ENCODE data around the gene BPGM. TPM values are rescaled to one million over a fixed set of nuclear protein-coding genes. Genes with fewer than 3 reads are reported as not detected.

The BPGM gene
- total RNA-seq, 1 experiment from 2014 or later, result 10.0 TPM

DNA sequence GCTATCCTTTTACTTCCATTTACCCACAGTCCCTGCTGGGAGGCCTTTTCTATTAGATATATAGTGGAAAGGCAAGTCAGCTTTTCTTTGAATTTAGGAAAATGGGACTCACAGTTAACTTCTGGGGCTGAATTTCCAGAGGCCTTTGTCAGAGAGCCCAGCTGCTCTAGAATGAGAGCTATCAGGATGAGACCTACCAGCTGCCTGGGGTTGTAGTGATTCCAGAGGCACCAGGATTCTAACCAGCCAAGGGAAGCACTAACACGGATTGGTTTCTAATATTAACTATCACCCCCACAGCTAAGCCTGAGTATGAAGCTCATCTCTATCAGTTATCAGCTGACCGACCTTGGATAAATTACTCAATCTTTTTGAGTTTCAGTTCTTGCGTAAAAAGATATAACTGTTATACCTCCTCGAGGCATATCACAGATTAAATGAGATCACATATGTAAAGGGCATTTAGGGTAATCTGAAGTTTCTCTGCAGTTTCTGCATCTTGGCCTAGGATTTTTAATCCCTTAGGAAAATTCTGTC, 76.2 kb downstream of the BPGM start (continued):
- TF ChIP-seq, protein P1, sequence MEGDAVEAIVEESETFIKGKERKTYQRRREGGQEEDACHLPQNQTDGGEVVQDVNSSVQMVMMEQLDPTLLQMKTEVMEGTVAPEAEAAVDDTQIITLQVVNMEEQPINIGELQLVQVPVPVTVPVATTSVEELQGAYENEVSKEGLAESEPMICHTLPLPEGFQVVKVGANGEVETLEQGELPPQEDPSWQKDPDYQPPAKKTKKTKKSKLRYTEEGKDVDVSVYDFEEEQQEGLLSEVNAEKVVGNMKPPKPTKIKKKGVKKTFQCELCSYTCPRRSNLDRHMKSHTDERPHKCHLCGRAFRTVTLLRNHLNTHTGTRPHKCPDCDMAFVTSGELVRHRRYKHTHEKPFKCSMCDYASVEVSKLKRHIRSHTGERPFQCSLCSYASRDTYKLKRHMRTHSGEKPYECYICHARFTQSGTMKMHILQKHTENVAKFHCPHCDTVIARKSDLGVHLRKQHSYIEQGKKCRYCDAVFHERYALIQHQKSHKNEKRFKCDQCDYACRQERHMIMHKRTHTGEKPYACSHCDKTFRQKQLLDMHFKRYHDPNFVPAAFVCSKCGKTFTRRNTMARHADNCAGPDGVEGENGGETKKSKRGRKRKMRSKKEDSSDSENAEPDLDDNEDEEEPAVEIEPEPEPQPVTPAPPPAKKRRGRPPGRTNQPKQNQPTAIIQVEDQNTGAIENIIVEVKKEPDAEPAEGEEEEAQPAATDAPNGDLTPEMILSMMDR (IDR thresholded peaks at IDR 0.05 in 2 of 3, conservative IDR thresholded peaks at IDR 0.05 in 1 of 3; ENCODE audit: borderline replicate concordance in 1 of 3, insufficient read depth in 1 of 3, low read depth in 2 of 3, low read length in 2 of 3), result no peak

- DNase-seq (ENCODE audit: low read depth, low spot score) (no peak), ATAC-seq (no peak)
- Histone ChIP-seq H3K27me3 (ENCODE audit: insufficient read depth, low read length) (no peaks in the 10 kb centered on the region), H4K20me1 (ENCODE audit: insufficient read depth) (no peaks in the 10 kb centered on the region), H3K79me2 (ENCODE audit: insufficient read depth, low read length) (no peaks in the 10 kb centered on the region), H3K4me1 (ENCODE audit: control insufficient read depth in 1 of 2, insufficient read depth in 2 of 2, low read length in 2 of 2) (no peaks in the 10 kb centered on the region), H3K9ac (ENCODE audit: low read length) (no peak overlapping the region), H3K4me2 (ENCODE audit: low read length) (no peak overlapping the region), H3K9me2 (ENCODE audit: insufficient read depth) (no peaks in the 10 kb centered on the region), H3K9me3 (ENCODE audit: control insufficient read depth in 1 of 2, insufficient read depth in 1 of 2, low read depth in 1 of 2, low read length in 2 of 2) (no peaks in the 10 kb centered on the region), H3K27ac (ENCODE audit: low read depth, low read length) (no peak overlapping the region), H2AFZ (ENCODE audit: low read depth, low read length, poor library complexity, severe bottlenecking) (no peak overlapping the region), H3K4me3 (replicated peaks in 1 of 2; ENCODE audit: low read depth in 1 of 2, low read length in 2 of 2) (no peak overlapping the region), H3K36me3 (ENCODE audit: control insufficient read depth in 1 of 2, insufficient read depth in 2 of 2, low read length in 2 of 2) (no peaks in the 10 kb centered on the region)
- BruUV-seq (replicated peaks), result no TSS peak
- POLR2A ChIA-PET, result no interaction called here
- intact Hi-C loops (cut with micrococcal nuclease), result no loop called here
- CTCF ChIA-PET, result interaction anchor here (1.0 to 1.9 kb wide), 7 partner anchors 22 to 221 kb away, joined by 3 to 8 read pairs (median 4); no protein-coding TSS in a partner anchor
- no peak for TF ChIP-seq TCF7L2 (IDR thresholded peaks at IDR 0.05; ENCODE audit: borderline replicate concordance, extremely low read depth, insufficient read depth, insufficient read length)
- no peak for TF ChIP-seq ZBTB33 (IDR thresholded peaks at IDR 0.05; ENCODE audit: extremely low read depth, insufficient replicate concordance, low read length)
- RAD21 ChIA-PET (ENCODE audit: low non-redundant PET in 1 of 2, low total read pairs in 2 of 2, uncharacterized antibody in 2 of 2, unreplicated experiment in 2 of 2), result no interaction called here
Measured at GRCh38 chr7:134723892-134724291, 77.2 kb downstream of the BPGM start.

Measured in HCT116 (cell line).